Heart right ventricle (tissue), 16 donors: ENCODE results near the gene ARMH3. TPM values are rescaled to one million over a fixed set of nuclear protein-coding genes. Genes with fewer than 3 reads are reported as not detected.
A peak's percentile ranks its signal among the peaks of the same experiment; 100 is the strongest.

Source experiments
- ATAC-seq, 8 donors: fragments of 200-7000 bp; cut with Tn5 transposase; one replicate each; pipeline ENCODE4 v1.9.1; 2020; ENCODE audit warnings: mild to moderate bottlenecking in 8 of 8, moderate library complexity in 8 of 8, moderate number of reproducible peaks in 1 of 8
- DNase-seq, 2 donors: peaks; one replicate each; pipeline ENCODE4 v3.0.0-alpha.2; 2020
- H3K27ac ChIP-seq, 10 donors: fragments of 200-600 bp; sonication (generic) in 2 of 10; one replicate each; pipeline versions ENCODE4 v1.5.0 to v1.8.0; 2020 to 2022; ENCODE audit warnings: mild to moderate bottlenecking in 3 of 10
- H3K27me3 ChIP-seq, 7 donors: fragments of 200-600 bp; one replicate each; pipeline ENCODE4 v1.8.0; 2021 to 2022; ENCODE audit warnings: mild to moderate bottlenecking in 2 of 7
- H3K36me3 ChIP-seq, 9 donors: fragments of 200-600 bp; sonication (generic) in 1 of 9; one replicate each; pipeline versions ENCODE4 v1.5.0 to v1.8.0; 2020 to 2022; ENCODE audit warnings: mild to moderate bottlenecking in 2 of 9
- H3K4me1 ChIP-seq, 9 donors: fragments of 200-600 bp; sonication (generic) in 1 of 9; one replicate each; pipeline versions ENCODE4 v1.5.0 to v1.8.0; 2020 to 2022; ENCODE audit warnings: mild to moderate bottlenecking in 4 of 9
- H3K4me3 ChIP-seq, 10 donors: fragments of 200-600 bp; sonication (generic) in 2 of 10; one replicate each; pipeline versions ENCODE4 v1.5.0 to v1.8.0; 2020 to 2022; ENCODE audit warnings: mild to moderate bottlenecking in 7 of 10, moderate library complexity in 2 of 10
- H3K9me3 ChIP-seq, 11 donors: fragments of 200-600 bp in 10 of 11; sonication (generic) in 2 of 11; one replicate each; pipeline versions ENCODE4 v1.5.0 to v1.8.0; 2013 to 2022; ENCODE audit warnings: mild to moderate bottlenecking in 2 of 11, control low read depth in 1 of 11, moderate library complexity in 1 of 11
- WGBS, 2 donors: extraction: QIAGEN DNeasy Blood & Tissue Kit; methylation state at CpG; one replicate each; pipeline ENCODE4 v1.1.7; 2013; ENCODE audit warnings: inconsistent platforms in 1 of 2; 5-methylcytosine and 5-hydroxymethylcytosine counted together
- intact Hi-C, 10 donors: fragments of 100-400 bp; cut with DNase I; formaldehyde crosslinking; loops; one replicate each; pipeline versions ENCODE4 v1.11.1 to v1.14.2; 2022
- polyA plus RNA-seq, 2 donors: library from polyadenylated mRNA; stranded (reverse); fragments of 200-250 nt; gene quantifications; one replicate each; pipeline ENCODE4 v1.2.3, GENCODE V29; 2013
- total RNA-seq, 10 donors: library from RNA; stranded (reverse); fragmentation: NEBNext Ultra II Directional in 3 of 10; extraction: Animal tissue kit (Norgen Biotek cat#: 25700) in 3 of 10; gene quantifications; one replicate each; pipeline versions ENCODE4 v1.2.1 to v1.2.4, GENCODE V29; 2021 to 2023
- TF ChIP-seq, protein P1 (sequence below), 9 donors: fragments of 200-600 bp; sonication (generic) in 2 of 9; IDR thresholded peaks; one replicate each; pipeline versions ENCODE4 v1.5.0 to v1.8.0; 2021 to 2022; ENCODE audit warnings: antibody characterized with exemption in 9 of 9, mild to moderate bottlenecking in 5 of 9, moderate library complexity in 1 of 9
- donor health status: Arrhythmogenic right ventricular cardiomyopathy.
- donor health status: ischemic (EF 13 %, LVEDD 7.1; RV severe dilation, severe dysfunction).
- donor health status: healthy with polysubstance abuse.
- donor health status: DM: no; HTN: yes; CAD: no.
- donor health status: DM: no; HTN: no; CAD: no.
- donor health status: ischemic (EF 25% LVEDD 6.9; RV normal size, moderate dysfunction).
- donor health status: ischemic (EF 25% LVEDD 5.7; RV mildly dilated, moderate dysfunction).
- donor health status: healthy.
- donor health status: DM: yes; HTN: yes; CAD: no.
- donor health status: Ischemic cardiomyopathy.
- donor health status: ischemic (EF 35%, LVEDD 5.7; RV mildly dilated, moderate dysfunction).
- donor health status: nonischemic (EF 11% LVEDD 7.7; RV severe dilation, severe dysfunction).
- donor health status: DM: yes; HTN: yes; CAD: no.
- donor health status: PGD.
- donor health status: ischemic (EF 29% LVEDD 5.4; RV normal size, mild dysfunction).
- donor health status: nonischemic (EF 23%, LVEDD 6.1; RV moderate dilation, normal function).

The ARMH3 gene
- total and polyA plus RNA-seq, 12 donors, result 24.1 to 96.8 (median 54.1) TPM

DNA sequence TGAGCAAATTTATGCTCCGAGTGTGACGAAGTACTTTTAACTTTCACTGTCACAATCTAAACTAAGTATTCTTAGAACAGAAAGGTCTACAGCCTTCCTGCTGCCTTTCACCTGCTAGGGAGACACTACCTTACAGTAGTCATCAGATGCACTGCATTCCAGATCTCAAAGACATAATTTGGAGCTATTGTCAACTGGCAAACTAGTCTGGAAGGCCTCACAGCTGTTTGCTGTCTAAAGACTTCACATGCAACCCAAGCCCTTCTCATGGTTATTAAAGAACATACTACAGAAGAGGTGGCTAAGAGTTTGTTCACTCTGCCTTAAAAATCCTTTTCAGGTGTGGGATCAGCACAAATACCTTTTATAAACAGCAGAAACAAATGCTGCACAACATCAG lies 120.5 kb downstream of the ARMH3 start:
- TF ChIP-seq, protein P1, sequence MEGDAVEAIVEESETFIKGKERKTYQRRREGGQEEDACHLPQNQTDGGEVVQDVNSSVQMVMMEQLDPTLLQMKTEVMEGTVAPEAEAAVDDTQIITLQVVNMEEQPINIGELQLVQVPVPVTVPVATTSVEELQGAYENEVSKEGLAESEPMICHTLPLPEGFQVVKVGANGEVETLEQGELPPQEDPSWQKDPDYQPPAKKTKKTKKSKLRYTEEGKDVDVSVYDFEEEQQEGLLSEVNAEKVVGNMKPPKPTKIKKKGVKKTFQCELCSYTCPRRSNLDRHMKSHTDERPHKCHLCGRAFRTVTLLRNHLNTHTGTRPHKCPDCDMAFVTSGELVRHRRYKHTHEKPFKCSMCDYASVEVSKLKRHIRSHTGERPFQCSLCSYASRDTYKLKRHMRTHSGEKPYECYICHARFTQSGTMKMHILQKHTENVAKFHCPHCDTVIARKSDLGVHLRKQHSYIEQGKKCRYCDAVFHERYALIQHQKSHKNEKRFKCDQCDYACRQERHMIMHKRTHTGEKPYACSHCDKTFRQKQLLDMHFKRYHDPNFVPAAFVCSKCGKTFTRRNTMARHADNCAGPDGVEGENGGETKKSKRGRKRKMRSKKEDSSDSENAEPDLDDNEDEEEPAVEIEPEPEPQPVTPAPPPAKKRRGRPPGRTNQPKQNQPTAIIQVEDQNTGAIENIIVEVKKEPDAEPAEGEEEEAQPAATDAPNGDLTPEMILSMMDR (IDR thresholded peaks at IDR 0.05), result no peak
- H3K27ac ChIP-seq, result peak overlapping the region in 7 of 10 donors; percentile 32 to 88 (median 48)
- 62 to 71% methylated on average over 2 of the region's 2 CpGs for WGBS, 2 donors
- H3K4me3 ChIP-seq, result no peak overlapping the region
- no peaks in the 10 kb centered on the region for H3K27me3 ChIP-seq
- H3K9me3 ChIP-seq, result no peaks in the 10 kb centered on the region
- peaks cover 0 to 37% (median 0%) of the 10 kb centered on the region in 9 donors for H3K36me3 ChIP-seq
- intact Hi-C loops, result loop anchor here in 1 of 10 donors (5.0 kb wide), 1 partner anchor 37 kb away; no protein-coding TSS in a partner anchor
- no peak for ATAC-seq
- DNase-seq, result no peak
- peaks cover 8 to 69% (median 39%) of the 10 kb centered on the region in 9 donors for H3K4me1 ChIP-seq

DNA sequence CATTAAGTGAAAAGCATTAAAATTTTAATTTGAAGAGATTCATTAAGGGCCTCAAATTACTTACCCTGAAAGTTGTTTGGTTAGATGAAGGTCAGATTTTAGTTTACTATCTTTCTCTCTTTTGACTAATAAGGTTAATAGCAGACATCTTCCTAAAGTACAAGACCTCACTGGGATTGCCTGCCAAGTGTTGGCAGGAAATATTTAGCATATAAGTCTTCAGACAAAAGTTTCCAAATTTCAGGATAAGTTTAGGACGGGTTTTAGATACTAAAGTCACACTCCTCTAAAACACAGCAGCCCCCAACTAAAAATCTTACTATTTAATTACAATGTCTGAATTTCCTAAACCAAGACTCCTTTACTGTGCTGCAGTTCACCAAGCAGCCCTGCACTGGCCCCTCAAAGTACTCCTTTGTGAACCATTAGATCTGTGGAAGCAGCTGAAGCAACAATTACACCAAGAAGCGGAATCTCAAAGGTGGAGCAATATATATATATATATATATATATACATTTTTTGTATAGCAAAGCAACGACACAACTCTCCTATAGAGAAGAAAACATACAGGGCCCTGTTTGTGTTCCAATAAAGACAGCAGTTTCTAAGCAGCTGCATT lies 121.2 kb downstream of the ARMH3 start:
- WGBS, 2 donors, result 54 to 67% methylated on average over 3 of the region's 3 CpGs
- peaks cover 4 to 67% (median 33%) of the 10 kb centered on the region in 9 donors for H3K4me1 ChIP-seq
- H3K4me3 ChIP-seq, result no peak overlapping the region
- TF ChIP-seq, protein P1 (IDR thresholded peaks at IDR 0.05), result no peak
- no peak for ATAC-seq
- peak overlapping the region in 7 of 10 donors; percentile 32 to 88 (median 48) for H3K27ac ChIP-seq
- H3K27me3 ChIP-seq, result no peaks in the 10 kb centered on the region
- no peak for DNase-seq
- H3K9me3 ChIP-seq, result no peaks in the 10 kb centered on the region
- H3K36me3 ChIP-seq, result peaks cover 0 to 36% (median 0%) of the 10 kb centered on the region in 9 donors
- intact Hi-C loops, result loop anchor here in 1 of 10 donors (5.0 kb wide), 1 partner anchor 38 kb away; no protein-coding TSS in a partner anchor

DNA sequence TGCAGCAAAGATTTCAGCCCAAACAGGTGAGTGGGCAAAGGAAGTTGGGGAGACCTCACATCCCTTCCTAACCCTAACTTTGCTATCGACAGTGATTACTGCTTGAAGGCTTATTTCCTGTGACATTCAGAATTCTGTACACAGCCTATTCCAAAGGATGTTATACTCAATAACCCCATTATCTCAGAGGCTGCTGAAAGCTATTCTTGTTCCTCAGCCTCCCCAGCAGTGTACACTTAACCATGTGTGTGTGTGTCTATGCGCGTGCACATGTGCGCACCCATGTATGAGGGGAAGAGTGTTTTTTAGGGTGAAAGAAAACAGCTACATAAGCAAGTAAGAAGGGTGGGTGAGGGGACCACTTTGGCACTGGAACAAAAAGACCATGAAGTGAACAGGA lies 122.0 kb downstream of the ARMH3 start:
- no peak for DNase-seq
- no peaks in the 10 kb centered on the region for H3K27me3 ChIP-seq
- 81% methylated on average over 4 of the region's 4 CpGs for WGBS, 2 donors
- H3K36me3 ChIP-seq, result peaks cover 0 to 37% (median 0%) of the 10 kb centered on the region in 9 donors
- intact Hi-C loops, result no loop called here
- ATAC-seq, result no peak
- peak overlapping the region in 4 of 10 donors; percentile 48 to 88 (median 56) for H3K27ac ChIP-seq
- peaks cover 3 to 68% (median 32%) of the 10 kb centered on the region in 9 donors for H3K4me1 ChIP-seq
- TF ChIP-seq, protein P1 (IDR thresholded peaks at IDR 0.05), result no peak
- no peaks in the 10 kb centered on the region for H3K9me3 ChIP-seq
- no peak overlapping the region for H3K4me3 ChIP-seq

DNA sequence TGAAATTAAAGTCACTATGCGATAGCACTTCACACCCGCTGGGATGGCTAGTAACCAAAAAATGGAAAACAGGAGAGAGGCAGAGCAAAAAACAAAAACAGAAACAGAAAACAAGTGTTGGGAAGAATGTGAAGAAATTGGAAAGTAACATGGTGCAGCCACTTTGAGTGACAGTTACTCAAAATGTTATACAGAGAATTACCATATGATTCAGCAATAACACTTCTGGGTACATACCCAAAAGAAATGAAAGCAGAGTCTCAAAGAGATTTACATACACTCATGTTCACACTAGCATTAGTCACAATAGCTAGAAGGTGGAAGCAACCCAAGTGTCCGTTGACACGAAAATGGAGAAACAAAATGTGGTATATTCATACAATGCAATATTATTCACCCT lies 123.8 kb downstream of the ARMH3 start:
- Histone ChIP-seq H3K27me3 (no peaks in the 10 kb centered on the region), H3K4me3 (no peak overlapping the region), H3K9me3 (no peaks in the 10 kb centered on the region), H3K4me1 (peaks cover 0 to 52% (median 15%) of the 10 kb centered on the region in 9 donors), H3K27ac (no peak overlapping the region), H3K36me3 (peaks cover 0 to 31% (median 0%) of the 10 kb centered on the region in 9 donors)
- ATAC-seq (no peak), DNase-seq (no peak)
- 95 to 98% methylated on average over 4 of the region's 4 CpGs for WGBS, 2 donors
- TF ChIP-seq, protein P1 (IDR thresholded peaks at IDR 0.05), result no peak
- intact Hi-C loops, result no loop called here
